HCT116 (cell line): ENCODE results near the gene ZNF683. TPM values are rescaled to one million over a fixed set of nuclear protein-coding genes. Genes with fewer than 3 reads are reported as not detected.

Source experiments
- ATAC-seq: fragments of 200-7000 bp; cut with Tn5 transposase; 2 replicates; pipeline ENCODE4 v1.9.1; 2020; ENCODE audit warnings: mild to moderate bottlenecking, moderate library complexity
- BruUV-seq: library from RNA; stranded (reverse); fragments of 400-500 nt; replicated peaks from 2 replicates; lab custom pipeline; 2021; lab: Mats Ljungman, UMichigan
- CTCF ChIA-PET: fragments of 300-600 bp; sonication (Branson Sonifier 250); formaldehyde crosslinking; loops from one replicate; lab custom pipeline; 2021; ENCODE audit warnings: antibody characterized with exemption; lab: Charles Lee
- POLR2A ChIA-PET: fragments of 300-600, 350-600 bp; sonication (Branson Sonifier 250); formaldehyde crosslinking; loops from one replicate; lab custom pipeline; 2021; ENCODE audit warnings: antibody characterized with exemption; lab: Charles Lee
- RAD21 ChIA-PET, 2 experiments: fragments of 300-600 bp; sonication (Branson Sonifier 250); formaldehyde crosslinking; loops; one replicate each; lab custom pipeline; 2023; ENCODE audit warnings: low total read pairs in 2 of 2; ENCODE audit not compliant: uncharacterized antibody in 2 of 2, unreplicated experiment in 2 of 2, low non-redundant PET in 1 of 2; lab: Charles Lee
- DNase-seq: peaks from one replicate; pipeline ENCODE4 v3.0.0-alpha.2; 2010; ENCODE audit warnings: low read depth, low spot score
- H2AFZ ChIP-seq: fragments of 200-600 bp; shearing (Covaris generic), sonication (generic); 2 replicates; pipeline ENCODE4 v1.6.1; 2017; ENCODE audit warnings: low read depth, mixed run types, mixed read lengths, antibody characterized with exemption, low read length; ENCODE audit not compliant: poor library complexity, severe bottlenecking
- H3K27ac ChIP-seq: 2 replicates; pipeline ENCODE4 v1.5.1; 2012; ENCODE audit warnings: low read depth, low read length
- H3K27me3 ChIP-seq: fragments of 200-600 bp; sonication (generic); 2 replicates; pipeline ENCODE4 v1.6.1; 2016; ENCODE audit warnings: mixed run types, low read length, mixed read lengths; ENCODE audit not compliant: insufficient read depth
- H3K36me3 ChIP-seq, 2 experiments: fragments of 200-500 bp in 1 of 2; fragments of 200-600 bp in 1 of 2; sonication (Bioruptor generic) in 1 of 2; sonication (generic) in 1 of 2; 2 replicates each; pipeline versions ENCODE4 v1.5.1 to v1.6.1; 2014 to 2016; ENCODE audit warnings: low read length in 2 of 2, inconsistent platforms in 1 of 2, mixed read lengths in 1 of 2, mixed run types in 1 of 2; ENCODE audit not compliant: insufficient read depth in 2 of 2, control insufficient read depth in 1 of 2
- H3K4me1 ChIP-seq, 2 experiments: fragments of 200-600 bp in 1 of 2; sonication (generic) in 1 of 2; 2 replicates each; pipeline versions ENCODE4 v1.5.1 to v1.6.1; 2012 to 2017; ENCODE audit warnings: low read length in 2 of 2, inconsistent platforms in 1 of 2, mild to moderate bottlenecking in 1 of 2, mixed read lengths in 1 of 2, mixed run types in 1 of 2, moderate library complexity in 1 of 2; ENCODE audit not compliant: insufficient read depth in 2 of 2, control insufficient read depth in 1 of 2
- H3K4me2 ChIP-seq: fragments of 200-600 bp; sonication (generic); 2 replicates; pipeline ENCODE4 v1.6.1; 2017; ENCODE audit warnings: mixed run types, low read length, mixed read lengths
- H3K4me3 ChIP-seq, 2 experiments: fragments of 200-600 bp in 1 of 2; sonication (generic) in 1 of 2; replicated peaks in 1 of 2; 2 replicates each; pipeline ENCODE4 v1.5.1; 2011 to 2016; ENCODE audit warnings: low read length in 2 of 2, control low read depth in 1 of 2, low read depth in 1 of 2, mild to moderate bottlenecking in 1 of 2, mixed read lengths in 1 of 2, mixed run types in 1 of 2
- H3K79me2 ChIP-seq: fragments of 200-600 bp; sonication (generic); 2 replicates; pipeline ENCODE4 v1.6.1; 2017; ENCODE audit warnings: mild to moderate bottlenecking, mixed run types, low read length, moderate library complexity, mixed read lengths; ENCODE audit not compliant: insufficient read depth
- H3K9ac ChIP-seq: fragments of 200-600 bp; sonication (generic); 2 replicates; pipeline ENCODE4 v1.6.1; 2016; ENCODE audit warnings: low read length, mixed read lengths
- H3K9me2 ChIP-seq: fragments of 200-600 bp; sonication (generic), shearing (Covaris generic); 2 replicates; pipeline ENCODE4 v1.6.1; 2017; ENCODE audit warnings: mixed run types, mild to moderate bottlenecking, moderate library complexity; ENCODE audit not compliant: insufficient read depth
- H3K9me3 ChIP-seq, 2 experiments: fragments of 200-500 bp in 1 of 2; fragments of 200-600 bp in 1 of 2; sonication (Bioruptor generic) in 1 of 2; sonication (generic) in 1 of 2; 2 replicates each; pipeline ENCODE4 v1.6.1; 2014 to 2017; ENCODE audit warnings: low read length in 2 of 2, mixed read lengths in 2 of 2, inconsistent platforms in 1 of 2, low read depth in 1 of 2, mild to moderate bottlenecking in 1 of 2, mixed run types in 1 of 2, moderate library complexity in 1 of 2; ENCODE audit not compliant: control insufficient read depth in 1 of 2, insufficient read depth in 1 of 2
- H4K20me1 ChIP-seq: fragments of 200-600 bp; sonication (generic), shearing (Covaris generic); 2 replicates; pipeline ENCODE4 v1.6.1; 2017; ENCODE audit warnings: mixed run types, mild to moderate bottlenecking, moderate library complexity; ENCODE audit not compliant: insufficient read depth
- ATF3 ChIP-seq: IDR thresholded peaks from 2 replicates; pipeline ENCODE4 v1.6.1; 2012
- CEBPB ChIP-seq: IDR thresholded peaks from 2 replicates; pipeline ENCODE4 v1.6.1; 2012; ENCODE audit warnings: low read depth
- CTCF ChIP-seq, 3 experiments: fragments of 200-600 bp in 1 of 3; sonication (generic) in 1 of 3; IDR thresholded peaks in 2 of 3; conservative IDR thresholded peaks in 1 of 3; 2 replicates each; pipeline ENCODE4 v1.5.1; 2012 to 2017; ENCODE audit warnings: low read depth in 2 of 3, low read length in 2 of 3, antibody characterized with exemption in 1 of 3, borderline replicate concordance in 1 of 3, control low read depth in 1 of 3, mild to moderate bottlenecking in 1 of 3, mixed read lengths in 1 of 3, mixed run types in 1 of 3, moderate library complexity in 1 of 3; ENCODE audit not compliant: insufficient read depth in 1 of 3
- EGR1 ChIP-seq: IDR thresholded peaks from 2 replicates; pipeline ENCODE4 v1.6.1; 2012; ENCODE audit warnings: low read depth
- ELF1 ChIP-seq: IDR thresholded peaks from 2 replicates; pipeline ENCODE4 v1.6.1; 2012; ENCODE audit warnings: low read depth, borderline replicate concordance
- EZH2 ChIP-seq: fragments of 200-600 bp; sonication (generic); IDR thresholded peaks from 2 replicates; pipeline ENCODE4 v1.6.1; 2017; ENCODE audit warnings: antibody characterized with exemption, mixed run types
- EZH2phosphoT487 ChIP-seq: fragments of 200-600 bp; IDR thresholded peaks from 2 replicates; pipeline ENCODE4 v1.6.1; 2018; ENCODE audit warnings: antibody characterized with exemption, borderline replicate concordance
- FOSL1 ChIP-seq: IDR thresholded peaks from 2 replicates; pipeline ENCODE4 v1.6.1; 2012; ENCODE audit warnings: low read depth
- POLR2AphosphoS5 ChIP-seq: IDR thresholded peaks from 2 replicates; pipeline ENCODE4 v1.6.1; 2011; ENCODE audit warnings: mild to moderate bottlenecking, low read depth, low read length, moderate library complexity
- RAD21 ChIP-seq: IDR thresholded peaks from 2 replicates; pipeline ENCODE4 v1.6.1; 2012; ENCODE audit warnings: low read depth, mild to moderate bottlenecking
- REST ChIP-seq: IDR thresholded peaks from 2 replicates; pipeline ENCODE4 v1.6.1; 2012; ENCODE audit warnings: low read depth
- SIN3A ChIP-seq: IDR thresholded peaks from 2 replicates; pipeline ENCODE4 v1.6.1; 2012; ENCODE audit warnings: low read depth
- SRF ChIP-seq: IDR thresholded peaks from 2 replicates; pipeline ENCODE4 v1.6.1; 2012; ENCODE audit warnings: low read depth
- TCF7L2 ChIP-seq: IDR thresholded peaks from 2 replicates; pipeline ENCODE4 v1.7.0; 2011; ENCODE audit warnings: borderline replicate concordance, inconsistent platforms; ENCODE audit not compliant: insufficient read depth, insufficient read length; ENCODE audit errors: extremely low read depth
- YY1 ChIP-seq: IDR thresholded peaks from 2 replicates; pipeline ENCODE4 v1.6.1; 2011; ENCODE audit warnings: low read length, low read depth, moderate library complexity, mild to moderate bottlenecking; ENCODE audit not compliant: insufficient replicate concordance; ENCODE audit errors: extremely low read depth
- ZBTB33 ChIP-seq: IDR thresholded peaks from 2 replicates; pipeline ENCODE4 v1.6.1; 2011; ENCODE audit warnings: mild to moderate bottlenecking, low read length, moderate library complexity; ENCODE audit not compliant: insufficient replicate concordance; ENCODE audit errors: extremely low read depth
- ZFX ChIP-seq: fragments of 450-650 bp; IDR thresholded peaks from 2 replicates; pipeline ENCODE4 v1.6.1; 2017
- ZNF274 ChIP-seq: fragments of 200-500 bp; sonication (Bioruptor generic); IDR thresholded peaks from 2 replicates; pipeline ENCODE4 v1.6.1; 2014; ENCODE audit warnings: mild to moderate bottlenecking, low read depth, low read length, inconsistent platforms
- intact Hi-C: fragments of 100-400 bp; cut with micrococcal nuclease; formaldehyde crosslinking; loops from 2 replicates; pipeline ENCODE4 v1.10.0; 2022
- total RNA-seq: library from RNA; stranded (reverse); gene quantifications from one replicate; pipeline ENCODE4 v1.2.1, GENCODE V29; 2021; ENCODE audit not compliant: unreplicated experiment

Gene ZNF683
- total RNA-seq, 1 experiment from 2014 or later, result not detected

GRCh38 chr1:26388791-26389445 lies 16.4 kb upstream of the ZNF683 start:
- Histone ChIP-seq H3K27ac (no peak overlapping the region), H3K9ac (no peak overlapping the region), H3K4me1 (peaks cover 19 to 31% of the 10 kb centered on the region in 2 experiments), H3K4me2 (no peak overlapping the region), H3K27me3 (peaks cover 14% of the 10 kb centered on the region; the same call in 1 of the 2 replicates), H3K9me3 (no peaks in the 10 kb centered on the region), H3K4me3 (no peak overlapping the region), H3K9me2 (no peaks in the 10 kb centered on the region), H2AFZ (no peak overlapping the region), H3K79me2 (no peaks in the 10 kb centered on the region), H4K20me1 (no peaks in the 10 kb centered on the region), H3K36me3 (no peaks in the 10 kb centered on the region)
- ChIA-PET POLR2A (no interaction called here), CTCF (interaction anchor here (1.0 to 1.3 kb wide), 2 partner anchors 28 to 104 kb away, joined by 3 read pairs; no protein-coding TSS in a partner anchor), RAD21 (no interaction called here)
- ATAC-seq (no peak), DNase-seq (no peak)
- no TSS peak for BruUV-seq
- intact Hi-C loops, result no loop called here
- TF ChIP-seq SIN3A, result no peak
- no peak for TF ChIP-seq YY1
- TF ChIP-seq EZH2, result no peak
- no peak for TF ChIP-seq SRF
- no peak for TF ChIP-seq ZFX
- no peak for TF ChIP-seq TCF7L2
- TF ChIP-seq CTCF (IDR thresholded peaks at IDR 0.05 in 2 of 3, conservative IDR thresholded peaks at IDR 0.05 in 1 of 3; ENCODE audit: borderline replicate concordance in 1 of 3, insufficient read depth in 1 of 3, low read depth in 2 of 3, low read length in 2 of 3), result no peak
- no peak for TF ChIP-seq EGR1
- no peak for TF ChIP-seq RAD21
- no peak for TF ChIP-seq CEBPB
- TF ChIP-seq ZNF274, result no peak
- no peak for TF ChIP-seq EZH2phosphoT487
- no peak for TF ChIP-seq REST
- no peak for TF ChIP-seq ELF1
- no peak for TF ChIP-seq ATF3
- no peak for TF ChIP-seq ZBTB33
- TF ChIP-seq FOSL1, result no peak
- no peak for TF ChIP-seq POLR2AphosphoS5
